ENCODE data around the gene CPN2. TPM values are rescaled to one million over a fixed set of nuclear protein-coding genes. Genes with fewer than 3 reads are reported as not detected.

The CPN2 gene
- total and polyA plus RNA-seq, 2 of the 13 experiments (the other 11 are each of a cell fraction or from before 2014, with no cell fraction given): 26.7 to 27.7 TPM

DNA sequence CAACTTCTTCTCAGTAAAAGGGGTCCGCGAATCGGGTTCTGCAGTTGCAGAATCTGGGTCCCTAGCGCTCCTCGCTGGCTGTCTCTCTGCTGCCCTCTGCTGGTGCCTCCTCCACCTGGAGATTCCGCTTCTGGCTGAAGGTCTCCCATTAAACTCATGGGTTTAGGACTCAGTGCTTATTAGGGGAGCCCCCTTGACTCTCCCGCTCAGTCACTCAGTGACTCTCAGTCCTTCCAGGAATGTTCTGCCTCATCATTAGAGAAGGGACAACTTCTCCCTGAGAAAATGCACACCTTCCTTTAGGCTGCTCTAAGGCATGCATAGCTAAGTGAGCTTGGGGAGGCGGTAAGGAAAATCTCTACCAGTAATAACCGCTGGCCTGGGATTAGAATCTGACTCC lies 7.1 kb downstream of the CPN2 start (continued):
- TF ChIP-seq MAF1 (CRISPR knock-in tag; IDR thresholded peaks at IDR 0.05; ENCODE audit: borderline replicate concordance) (no peak), AKAP8 (CRISPR knock-in tag; IDR thresholded peaks at IDR 0.05) (no peak), ZNF605 (CRISPR knock-in tag; IDR thresholded peaks at IDR 0.05) (0 out of 2 replicates have a peak, but pooled peaks have one; percentile 18), POGZ (CRISPR knock-in tag; IDR thresholded peaks at IDR 0.05) (peak; percentile 45; the same call in 1 of the 2 replicates), KLF15 (CRISPR knock-in tag; IDR thresholded peaks at IDR 0.05; ENCODE audit: borderline replicate concordance) (no peak), ZSCAN29 (CRISPR knock-in tag; conservative IDR thresholded peaks at IDR 0.05) (no peak), ZNF891 (CRISPR knock-in tag; IDR thresholded peaks at IDR 0.05) (no peak), RAD21 (CRISPR knock-in tag; IDR thresholded peaks at IDR 0.05) (peak; percentile 54; the same call in 1 of the 2 replicates), ZBTB38 (CRISPR knock-in tag; IDR thresholded peaks at IDR 0.05) (peak; percentile 40; the same call in 1 of the 2 replicates), MYC (CRISPR knock-in tag; IDR thresholded peaks at IDR 0.05; ENCODE audit: borderline replicate concordance) (no peak), SNRNP70 (IDR thresholded peaks at IDR 0.05; ENCODE audit: low read depth, low read length) (no peak), SALL1 (CRISPR knock-in tag; IDR thresholded peaks at IDR 0.05) (peak; percentile 15; the same call in 1 of the 2 replicates), ZNF720 (CRISPR knock-in tag; IDR thresholded peaks at IDR 0.05) (no peak), ZSCAN20 (CRISPR knock-in tag; IDR thresholded peaks at IDR 0.05; ENCODE audit: borderline replicate concordance) (no peak), SMC3 (IDR thresholded peaks at IDR 0.05; ENCODE audit: low read length) (peak; percentile 67)
- TF ChIP-seq, protein P1, sequence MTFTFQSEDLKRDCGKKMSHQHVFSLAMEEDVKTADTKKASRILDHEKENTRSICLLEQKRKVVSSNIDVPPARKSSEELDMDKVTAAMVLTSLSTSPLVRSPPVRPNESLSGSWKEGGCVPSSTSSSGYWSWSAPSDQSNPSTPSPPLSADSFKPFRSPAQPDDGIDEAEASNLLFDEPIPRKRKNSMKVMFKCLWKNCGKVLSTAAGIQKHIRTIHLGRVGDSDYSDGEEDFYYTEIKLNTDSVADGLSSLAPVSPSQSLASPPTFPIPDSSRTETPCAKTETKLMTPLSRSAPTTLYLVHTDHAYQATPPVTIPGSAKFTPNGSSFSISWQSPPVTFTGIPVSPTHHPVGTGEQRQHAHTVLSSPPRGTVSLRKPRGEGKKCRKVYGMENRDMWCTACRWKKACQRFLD (CRISPR knock-in tag; IDR thresholded peaks at IDR 0.05; ENCODE audit: borderline replicate concordance): no peak
- TF ChIP-seq, protein P2, sequence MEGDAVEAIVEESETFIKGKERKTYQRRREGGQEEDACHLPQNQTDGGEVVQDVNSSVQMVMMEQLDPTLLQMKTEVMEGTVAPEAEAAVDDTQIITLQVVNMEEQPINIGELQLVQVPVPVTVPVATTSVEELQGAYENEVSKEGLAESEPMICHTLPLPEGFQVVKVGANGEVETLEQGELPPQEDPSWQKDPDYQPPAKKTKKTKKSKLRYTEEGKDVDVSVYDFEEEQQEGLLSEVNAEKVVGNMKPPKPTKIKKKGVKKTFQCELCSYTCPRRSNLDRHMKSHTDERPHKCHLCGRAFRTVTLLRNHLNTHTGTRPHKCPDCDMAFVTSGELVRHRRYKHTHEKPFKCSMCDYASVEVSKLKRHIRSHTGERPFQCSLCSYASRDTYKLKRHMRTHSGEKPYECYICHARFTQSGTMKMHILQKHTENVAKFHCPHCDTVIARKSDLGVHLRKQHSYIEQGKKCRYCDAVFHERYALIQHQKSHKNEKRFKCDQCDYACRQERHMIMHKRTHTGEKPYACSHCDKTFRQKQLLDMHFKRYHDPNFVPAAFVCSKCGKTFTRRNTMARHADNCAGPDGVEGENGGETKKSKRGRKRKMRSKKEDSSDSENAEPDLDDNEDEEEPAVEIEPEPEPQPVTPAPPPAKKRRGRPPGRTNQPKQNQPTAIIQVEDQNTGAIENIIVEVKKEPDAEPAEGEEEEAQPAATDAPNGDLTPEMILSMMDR (CRISPR knock-in tag; IDR thresholded peaks at IDR 0.05): peak; percentile 81
- TF ChIP-seq, protein P3, sequence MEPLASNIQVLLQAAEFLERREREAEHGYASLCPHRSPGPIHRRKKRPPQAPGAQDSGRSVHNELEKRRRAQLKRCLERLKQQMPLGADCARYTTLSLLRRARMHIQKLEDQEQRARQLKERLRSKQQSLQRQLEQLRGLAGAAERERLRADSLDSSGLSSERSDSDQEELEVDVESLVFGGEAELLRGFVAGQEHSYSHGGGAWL (CRISPR knock-in tag; IDR thresholded peaks at IDR 0.05): no peak
- TF ChIP-seq, protein P4, sequence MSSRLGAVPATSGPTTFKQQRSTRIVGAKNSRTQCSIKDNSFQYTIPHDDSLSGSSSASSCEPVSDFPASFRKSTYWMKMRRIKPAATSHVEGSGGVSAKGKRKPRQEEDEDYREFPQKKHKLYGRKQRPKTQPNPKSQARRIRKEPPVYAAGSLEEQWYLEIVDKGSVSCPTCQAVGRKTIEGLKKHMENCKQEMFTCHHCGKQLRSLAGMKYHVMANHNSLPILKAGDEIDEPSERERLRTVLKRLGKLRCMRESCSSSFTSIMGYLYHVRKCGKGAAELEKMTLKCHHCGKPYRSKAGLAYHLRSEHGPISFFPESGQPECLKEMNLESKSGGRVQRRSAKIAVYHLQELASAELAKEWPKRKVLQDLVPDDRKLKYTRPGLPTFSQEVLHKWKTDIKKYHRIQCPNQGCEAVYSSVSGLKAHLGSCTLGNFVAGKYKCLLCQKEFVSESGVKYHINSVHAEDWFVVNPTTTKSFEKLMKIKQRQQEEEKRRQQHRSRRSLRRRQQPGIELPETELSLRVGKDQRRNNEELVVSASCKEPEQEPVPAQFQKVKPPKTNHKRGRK (CRISPR knock-in tag; IDR thresholded peaks at IDR 0.05): no peak
- TF ChIP-seq, protein P5, sequence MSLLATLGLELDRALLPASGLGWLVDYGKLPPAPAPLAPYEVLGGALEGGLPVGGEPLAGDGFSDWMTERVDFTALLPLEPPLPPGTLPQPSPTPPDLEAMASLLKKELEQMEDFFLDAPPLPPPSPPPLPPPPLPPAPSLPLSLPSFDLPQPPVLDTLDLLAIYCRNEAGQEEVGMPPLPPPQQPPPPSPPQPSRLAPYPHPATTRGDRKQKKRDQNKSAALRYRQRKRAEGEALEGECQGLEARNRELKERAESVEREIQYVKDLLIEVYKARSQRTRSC (CRISPR knock-in tag; IDR thresholded peaks at IDR 0.05; ENCODE audit: low read depth): no peak
- TF ChIP-seq, protein P6, sequence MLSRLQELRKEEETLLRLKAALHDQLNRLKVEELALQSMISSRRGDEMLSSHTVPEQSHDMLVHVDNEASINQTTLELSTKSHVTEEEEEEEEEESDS (CRISPR knock-in tag; IDR thresholded peaks at IDR 0.05; ENCODE audit: borderline replicate concordance): no peak
